ENCODE results near the gene SPATA16. TPM values are rescaled to one million over a fixed set of nuclear protein-coding genes. Genes with fewer than 3 reads are reported as not detected.

The SPATA16 gene
- total and polyA plus RNA-seq, 2 experiments from 2014 or later: not detected

GRCh38 chr3:172972067-172972466, 169.0 kb downstream of the SPATA16 start:
- Mint-ChIP-seq H3K36me3 (ENCODE audit: low read depth) (peaks cover 5% of the 10 kb centered on the region; the same call in 1 of the 3 replicates), H3K27me3 (ENCODE audit: insufficient read depth, low read depth, poor library complexity) (no peaks in the 10 kb centered on the region), H3K9me3 (0 out of 3 replicates have a peak, but pooled peaks cover 2% of the 10 kb centered on the region), H3K27ac (no peak overlapping the region), H3K4me1 (no peaks in the 10 kb centered on the region), H3K4me3 (no peak overlapping the region)
- Histone ChIP-seq H3F3A (replicated peaks; ENCODE audit: low read depth) (no peaks in the 10 kb centered on the region), H4K20me1 (replicated peaks; ENCODE audit: insufficient read depth) (no peaks in the 10 kb centered on the region), H3K4me1 (ENCODE audit: insufficient read depth) (no peaks in the 10 kb centered on the region), H3K9me2 (ENCODE audit: insufficient read depth) (no peaks in the 10 kb centered on the region), H2AFZ (no peak overlapping the region), H3K27me3 (ENCODE audit: insufficient read depth) (no peaks in the 10 kb centered on the region), H3K4me3 (no peak overlapping the region), H3K79me2 (replicated peaks; ENCODE audit: insufficient read depth) (no peaks in the 10 kb centered on the region), H3K4me2 (no peak overlapping the region), H3K36me3 (ENCODE audit: insufficient read depth) (no peaks in the 10 kb centered on the region), H3K27ac (ENCODE audit: low read depth) (no peak overlapping the region)
- ATAC-seq (no peak), DNase-seq (ENCODE audit: low spot score) (no peak)
- TF ChIP-seq NANOG (IDR thresholded peaks at IDR 0.05; ENCODE audit: borderline replicate concordance) (no peak), POLR2AphosphoS5 (IDR thresholded peaks at IDR 0.05; ENCODE audit: low read depth) (no peak), JUNB (IDR thresholded peaks at IDR 0.05; ENCODE audit: unreplicated experiment) (no peak), CTCF (conservative IDR thresholded peaks at IDR 0.05; ENCODE audit: low read depth in 2 of 2) (no peak), EZH2 (IDR thresholded peaks at IDR 0.05; ENCODE audit: low read depth, unreplicated experiment) (no peak), ETS1 (IDR thresholded peaks at IDR 0.05) (no peak), EZH2phosphoT487 (IDR thresholded peaks at IDR 0.05; ENCODE audit: unreplicated experiment) (no peak), ZNF114 (CRISPR knock-in tag; IDR thresholded peaks at IDR 0.05) (no peak), ZNF331 (CRISPR knock-in tag; IDR thresholded peaks at IDR 0.05; ENCODE audit: low read depth) (no peak), STAT1 (IDR thresholded peaks at IDR 0.05; ENCODE audit: unreplicated experiment) (no peak)

GRCh38 chr3:172968646-172969045, 172.4 kb downstream of the SPATA16 start:
- H3K27me3 ChIP-seq (ENCODE audit: insufficient read depth): no peaks in the 10 kb centered on the region
- no peaks in the 10 kb centered on the region for H3K4me1 Mint-ChIP-seq
- H3K36me3 ChIP-seq (ENCODE audit: insufficient read depth): no peaks in the 10 kb centered on the region
- H3K27ac Mint-ChIP-seq: no peak overlapping the region
- H3K9me2 ChIP-seq (ENCODE audit: insufficient read depth): no peaks in the 10 kb centered on the region
- H3K27ac ChIP-seq (ENCODE audit: low read depth): no peak overlapping the region
- peaks cover 5% of the 10 kb centered on the region; the same call in 1 of the 3 replicates for H3K36me3 Mint-ChIP-seq (ENCODE audit: low read depth)
- H3K4me3 ChIP-seq: no peak overlapping the region
- no peak overlapping the region for H3K4me3 Mint-ChIP-seq
- ATAC-seq (no peak), DNase-seq (ENCODE audit: low spot score) (no peak)
- no peaks in the 10 kb centered on the region for H3K4me1 ChIP-seq (ENCODE audit: insufficient read depth)
- no peaks in the 10 kb centered on the region for H3K27me3 Mint-ChIP-seq (ENCODE audit: insufficient read depth, low read depth, poor library complexity)
- no peaks in the 10 kb centered on the region for H4K20me1 ChIP-seq (replicated peaks; ENCODE audit: insufficient read depth)
- no peaks in the 10 kb centered on the region for H3K79me2 ChIP-seq (replicated peaks; ENCODE audit: insufficient read depth)
- H3K4me2 ChIP-seq: no peak overlapping the region
- H2AFZ ChIP-seq: no peak overlapping the region
- H3F3A ChIP-seq (replicated peaks; ENCODE audit: low read depth): no peaks in the 10 kb centered on the region
- 0 out of 3 replicates have a peak, but pooled peaks cover 2% of the 10 kb centered on the region for H3K9me3 Mint-ChIP-seq
- TF ChIP-seq POLR2AphosphoS5 (IDR thresholded peaks at IDR 0.05; ENCODE audit: low read depth): no peak
- TF ChIP-seq ETS1 (IDR thresholded peaks at IDR 0.05): no peak
- no peak for TF ChIP-seq ZNF331 (CRISPR knock-in tag; IDR thresholded peaks at IDR 0.05; ENCODE audit: low read depth)
- no peak for TF ChIP-seq CTCF (conservative IDR thresholded peaks at IDR 0.05; ENCODE audit: low read depth in 2 of 2)
- no peak for TF ChIP-seq NANOG (IDR thresholded peaks at IDR 0.05; ENCODE audit: borderline replicate concordance)
- TF ChIP-seq JUNB (IDR thresholded peaks at IDR 0.05; ENCODE audit: unreplicated experiment): no peak
- TF ChIP-seq REST (IDR thresholded peaks at IDR 0.05; ENCODE audit: unreplicated experiment): no peak
